ENCODE results near the gene STEAP3. TPM values are rescaled to one million over a fixed set of nuclear protein-coding genes. Genes with fewer than 3 reads are reported as not detected.

The STEAP3 gene
- total and polyA plus RNA-seq, 8 donors, result 6.6 to 28.2 (median 19.5) TPM

GRCh38 chr2:119231975-119232665, 8.5 kb downstream of the STEAP3 start:
- H3K9me3 ChIP-seq, result no peaks in the 10 kb centered on the region
- 94 to 99% methylated on average over 10 of the region's 10 CpGs for WGBS, 2 donors
- no peak for TF ChIP-seq CTCF (IDR thresholded peaks at IDR 0.05)
- ATAC-seq, result no peak
- no peak overlapping the region for H3K27ac ChIP-seq
- intact Hi-C loops (cut with DNase I), result no loop called here
- FAIRE-seq, result no peak
- no peaks in the 10 kb centered on the region for H3K27me3 ChIP-seq
- peaks cover 0 to 6% (median 3%) of the 10 kb centered on the region in 3 donors for H3K4me1 ChIP-seq
- DNase-seq, result peak in 1 of 6 donors; percentile 44
- H3K36me3 ChIP-seq, result no peaks in the 10 kb centered on the region
- H3K4me3 ChIP-seq, result no peak overlapping the region

- intact Hi-C loops (cut with DNase I), result no loop called here
- DNase-seq (no peak), FAIRE-seq (no peak), ATAC-seq (no peak)
- no peak overlapping the region for H3K4me3 ChIP-seq
- no peaks in the 10 kb centered on the region for H3K27me3 ChIP-seq
- H3K27ac ChIP-seq, result no peak overlapping the region
- no peaks in the 10 kb centered on the region for H3K36me3 ChIP-seq
- H3K9me3 ChIP-seq, result no peaks in the 10 kb centered on the region
- peaks cover 0 to 6% (median 3%) of the 10 kb centered on the region in 3 donors for H3K4me1 ChIP-seq
- no peak for TF ChIP-seq CTCF (IDR thresholded peaks at IDR 0.05)
- WGBS, 2 donors, result 91 to 93% methylated on average over 3 of the region's 3 CpGs
Observed at GRCh38 chr2:119232666-119232993, 9.0 kb downstream of the STEAP3 start.

GRCh38 chr2:119233326-119234020, 9.8 kb downstream of the STEAP3 start:
- H3K27ac ChIP-seq, result no peak overlapping the region
- intact Hi-C loops (cut with DNase I), result no loop called here
- no peak for FAIRE-seq
- peaks cover 0 to 6% (median 3%) of the 10 kb centered on the region in 3 donors for H3K4me1 ChIP-seq
- peak in 1 of 4 donors; percentile 11 for ATAC-seq
- DNase-seq, result no peak
- no peaks in the 10 kb centered on the region for H3K9me3 ChIP-seq
- TF ChIP-seq CTCF (IDR thresholded peaks at IDR 0.05), result no peak
- H3K36me3 ChIP-seq, result no peaks in the 10 kb centered on the region
- 80 to 83% methylated on average over 7 of the region's 7 CpGs for WGBS, 2 donors
- no peak overlapping the region for H3K4me3 ChIP-seq
- no peaks in the 10 kb centered on the region for H3K27me3 ChIP-seq

DNA sequence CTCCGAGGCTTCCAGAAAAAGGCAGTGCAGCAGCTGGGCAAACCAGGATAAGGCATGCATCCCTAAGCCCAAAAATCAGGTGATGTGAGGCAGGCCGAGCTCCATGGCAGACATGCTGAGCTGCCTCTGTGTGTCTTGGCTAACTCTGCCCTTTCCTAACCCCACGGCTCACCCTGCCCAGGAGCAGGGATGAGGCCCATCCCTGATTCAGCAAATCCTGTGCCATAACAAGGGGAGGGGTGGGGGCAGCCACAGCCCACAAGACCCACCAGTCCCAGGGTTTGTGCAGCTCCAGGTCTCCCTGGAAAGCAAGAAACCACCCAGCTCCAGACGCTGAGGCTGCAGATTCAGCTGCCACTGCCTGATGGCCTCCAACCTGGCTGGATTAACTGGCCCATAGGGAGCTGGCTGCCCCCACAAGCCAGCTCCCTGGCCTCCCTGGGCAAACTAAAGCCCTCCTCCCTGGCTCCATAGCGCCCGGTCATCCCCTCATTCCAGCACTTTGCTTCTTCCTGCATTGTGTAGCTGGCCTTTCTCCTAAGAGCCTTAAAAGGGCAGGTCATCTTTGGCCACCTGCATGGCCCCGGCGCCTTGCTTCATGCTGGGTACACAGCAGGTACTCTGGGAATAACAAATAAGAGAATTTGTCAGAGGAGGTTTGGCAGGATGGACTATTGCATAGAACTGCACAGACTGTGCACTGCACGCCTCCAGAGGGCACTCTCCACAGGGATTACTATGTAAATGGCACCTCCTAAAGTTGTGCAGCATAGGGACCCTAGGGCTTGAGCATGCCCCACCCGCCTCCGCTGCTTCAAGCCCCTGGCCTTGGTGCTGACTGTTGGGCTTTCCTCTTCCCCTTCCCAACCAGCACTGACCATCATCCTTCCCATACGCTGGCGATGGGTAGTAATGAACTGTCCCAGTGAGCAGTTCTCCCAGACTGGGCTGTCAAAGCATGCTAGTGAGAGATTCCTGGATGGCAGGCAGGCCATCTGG, 10.7 kb downstream of the STEAP3 start:
- DNase-seq (peak in 1 of 6 donors; percentile 29), FAIRE-seq (no peak), ATAC-seq (peak in 2 of 4 donors; percentile 52 to 66)
- WGBS, 2 donors, result 74 to 77% methylated on average over 13 of the region's 13 CpGs
- TF ChIP-seq CTCF (IDR thresholded peaks at IDR 0.05), result no peak
- Histone ChIP-seq H3K36me3 (no peaks in the 10 kb centered on the region), H3K27me3 (no peaks in the 10 kb centered on the region), H3K4me1 (peaks cover 0 to 6% (median 3%) of the 10 kb centered on the region in 3 donors), H3K4me3 (no peak overlapping the region), H3K9me3 (no peaks in the 10 kb centered on the region), H3K27ac (no peak overlapping the region)
- intact Hi-C loops (cut with DNase I), result no loop called here
